Smooth muscle cell (in vitro differentiated cells): Measurements from ENCODE around the gene LGR5. TPM values are rescaled to one million over a fixed set of nuclear protein-coding genes. Genes with fewer than 3 reads are reported as not detected.

Experiments
- DNase-seq: peaks from one replicate; lab custom pipeline; 2025; ENCODE audit not compliant: unreplicated experiment; lab: John Stamatoyannopoulos, UW
- H2AFZ ChIP-seq: fragments of 200-600 bp; sonication (generic); 2 replicates; pipeline ENCODE4 v1.6.0; 2016; ENCODE audit warnings: antibody characterized with exemption, low read depth, mild to moderate bottlenecking
- H3F3A ChIP-seq: fragments of 200-600 bp; sonication (generic); 2 replicates; pipeline ENCODE4 v1.6.0; 2017; ENCODE audit warnings: antibody characterized with exemption, low read depth
- H3K27ac ChIP-seq: fragments of 200-600 bp; sonication (generic); 2 replicates; pipeline ENCODE4 v1.5.1; 2016; ENCODE audit warnings: low read depth, mild to moderate bottlenecking
- H3K27me3 ChIP-seq: fragments of 200-600 bp; sonication (generic); 2 replicates; pipeline ENCODE4 v1.6.1; 2016; ENCODE audit warnings: low read depth, mild to moderate bottlenecking
- H3K36me3 ChIP-seq: fragments of 200-600 bp; sonication (generic); 2 replicates; pipeline ENCODE4 v1.5.1; 2016; ENCODE audit warnings: low read depth
- H3K4me1 ChIP-seq: fragments of 200-600 bp; sonication (generic); 2 replicates; pipeline ENCODE4 v1.5.1; 2016; ENCODE audit warnings: low read depth
- H3K4me2 ChIP-seq: fragments of 200-600 bp; sonication (generic); 2 replicates; pipeline ENCODE4 v1.6.0; 2016; ENCODE audit warnings: mild to moderate bottlenecking
- H3K4me3 ChIP-seq: fragments of 200-600 bp; sonication (generic); 2 replicates; pipeline ENCODE4 v1.5.1; 2016; ENCODE audit warnings: mild to moderate bottlenecking
- H3K79me2 ChIP-seq: fragments of 200-600 bp; sonication (generic); 2 replicates; pipeline ENCODE4 v1.6.0; 2016; ENCODE audit warnings: low read depth, mild to moderate bottlenecking
- H3K9ac ChIP-seq: fragments of 200-600 bp; sonication (generic); 2 replicates; pipeline ENCODE4 v1.6.0; 2016; ENCODE audit warnings: low read depth
- H3K9me3 ChIP-seq: fragments of 200-600 bp; sonication (generic); replicated peaks from 2 replicates; pipeline ENCODE4 v1.5.1; 2016; ENCODE audit warnings: low read depth
- H4K20me1 ChIP-seq: fragments of 200-600 bp; sonication (generic); 2 replicates; pipeline ENCODE4 v1.6.0; 2016; ENCODE audit warnings: low read depth
- CTCF ChIP-seq: fragments of 200-600 bp; sonication (generic); IDR thresholded peaks from 2 replicates; pipeline ENCODE4 v1.5.1; 2017; ENCODE audit warnings: borderline replicate concordance, mild to moderate bottlenecking, antibody characterized with exemption; ENCODE audit not compliant: insufficient read depth, poor library complexity, severe bottlenecking
- WGBS: methylation state at CpG from one replicate; pipeline ENCODE4 v1.1.7; 2016; ENCODE audit warnings: low lambda C conversion rate; 5-methylcytosine and 5-hydroxymethylcytosine counted together
- polyA plus RNA-seq: library from polyadenylated mRNA; unstranded; fragments of >200 nt; fragmentation: Nextera tagmentation; extraction: Ambion mirVana; gene quantifications from 2 replicates; pipeline ENCODE4 v1.2.1, GENCODE V29; 2016
- total RNA-seq: library from RNA; depleted of rRNA; stranded (reverse); fragments of >200 nt; gene quantifications from 2 replicates; pipeline ENCODE4 v1.2.3, GENCODE V29; 2014

The LGR5 gene
- total and polyA plus RNA-seq, 2 experiments from 2014 or later = 0.30 to 0.54 TPM

- no peaks in the 10 kb centered on the region for H3K79me2 ChIP-seq
- no peak overlapping the region for H3K9ac ChIP-seq
- H3K9me3 ChIP-seq = no peaks in the 10 kb centered on the region
- no peak for TF ChIP-seq CTCF
- WGBS = 93% methylated on average over 2 of the region's 2 CpGs
- no peaks in the 10 kb centered on the region for H3K27me3 ChIP-seq
- H2AFZ ChIP-seq = no peak overlapping the region
- H4K20me1 ChIP-seq = no peaks in the 10 kb centered on the region
- no peak overlapping the region for H3K4me2 ChIP-seq
- H3K27ac ChIP-seq = no peak overlapping the region
- DNase-seq = no peak
- H3F3A ChIP-seq = no peaks in the 10 kb centered on the region
- no peaks in the 10 kb centered on the region for H3K36me3 ChIP-seq
- no peak overlapping the region for H3K4me3 ChIP-seq
- H3K4me1 ChIP-seq = no peaks in the 10 kb centered on the region
These were observed 53.0 kb downstream of the LGR5 start for GRCh38 chr12:71492604-71493003.

- Histone ChIP-seq H4K20me1 (no peaks in the 10 kb centered on the region), H3K27ac (no peak overlapping the region), H3K4me3 (no peak overlapping the region), H3K36me3 (no peaks in the 10 kb centered on the region), H3K79me2 (no peaks in the 10 kb centered on the region), H3K4me2 (no peak overlapping the region), H3K27me3 (no peaks in the 10 kb centered on the region), H3F3A (no peaks in the 10 kb centered on the region), H3K9me3 (no peaks in the 10 kb centered on the region), H3K9ac (no peak overlapping the region), H3K4me1 (peaks cover 8% of the 10 kb centered on the region), H2AFZ (no peak overlapping the region)
- 95% methylated on average over 4 of the region's 4 CpGs for WGBS
- DNase-seq = no peak
- TF ChIP-seq CTCF = no peak
These were observed 60.2 kb downstream of the LGR5 start for GRCh38 chr12:71499834-71500233.

- DNase-seq = no peak
- Histone ChIP-seq H3K27ac (no peak overlapping the region), H3K36me3 (no peaks in the 10 kb centered on the region), H3K4me1 (peaks cover 14% of the 10 kb centered on the region), H3K4me2 (no peak overlapping the region), H3K4me3 (no peak overlapping the region), H3K9me3 (no peaks in the 10 kb centered on the region), H3F3A (no peaks in the 10 kb centered on the region), H4K20me1 (no peaks in the 10 kb centered on the region), H2AFZ (no peak overlapping the region), H3K79me2 (no peaks in the 10 kb centered on the region), H3K27me3 (no peaks in the 10 kb centered on the region), H3K9ac (no peak overlapping the region)
- 72% methylated on average over 3 of the region's 3 CpGs for WGBS
- no peak for TF ChIP-seq CTCF
These were observed 64.2 kb downstream of the LGR5 start for GRCh38 chr12:71503579-71504391.

- Histone ChIP-seq H3K4me2 (no peak overlapping the region), H3K79me2 (no peaks in the 10 kb centered on the region), H2AFZ (no peak overlapping the region), H4K20me1 (no peaks in the 10 kb centered on the region), H3K9me3 (no peaks in the 10 kb centered on the region), H3K4me1 (peaks cover 14% of the 10 kb centered on the region), H3F3A (no peaks in the 10 kb centered on the region), H3K9ac (no peak overlapping the region), H3K36me3 (no peaks in the 10 kb centered on the region), H3K27me3 (no peaks in the 10 kb centered on the region), H3K4me3 (no peak overlapping the region), H3K27ac (no peak overlapping the region)
- 74% methylated on average over 3 of the region's 3 CpGs for WGBS
- DNase-seq = no peak
- TF ChIP-seq CTCF = no peak
These were observed 64.9 kb downstream of the LGR5 start for GRCh38 chr12:71504476-71504875.
